GM18873 (cell line): ENCODE measurements around the gene BAIAP2L2.
"Not testable (repeated sequence)": the region's sequence is repeated elsewhere in the genome, so short reads cannot be mapped to it uniquely, and the experiment has no call there.

ENCODE experiments used
- ATAC-seq: cut with Tn5 transposase; IDR thresholded peaks from one replicate; pipeline ENCODE4 v1.9.1; 2021; ENCODE audit warnings: mild to moderate bottlenecking, moderate library complexity, moderate number of reproducible peaks; ENCODE audit not compliant: unreplicated experiment, low FRiP score

Gene BAIAP2L2

DNA sequence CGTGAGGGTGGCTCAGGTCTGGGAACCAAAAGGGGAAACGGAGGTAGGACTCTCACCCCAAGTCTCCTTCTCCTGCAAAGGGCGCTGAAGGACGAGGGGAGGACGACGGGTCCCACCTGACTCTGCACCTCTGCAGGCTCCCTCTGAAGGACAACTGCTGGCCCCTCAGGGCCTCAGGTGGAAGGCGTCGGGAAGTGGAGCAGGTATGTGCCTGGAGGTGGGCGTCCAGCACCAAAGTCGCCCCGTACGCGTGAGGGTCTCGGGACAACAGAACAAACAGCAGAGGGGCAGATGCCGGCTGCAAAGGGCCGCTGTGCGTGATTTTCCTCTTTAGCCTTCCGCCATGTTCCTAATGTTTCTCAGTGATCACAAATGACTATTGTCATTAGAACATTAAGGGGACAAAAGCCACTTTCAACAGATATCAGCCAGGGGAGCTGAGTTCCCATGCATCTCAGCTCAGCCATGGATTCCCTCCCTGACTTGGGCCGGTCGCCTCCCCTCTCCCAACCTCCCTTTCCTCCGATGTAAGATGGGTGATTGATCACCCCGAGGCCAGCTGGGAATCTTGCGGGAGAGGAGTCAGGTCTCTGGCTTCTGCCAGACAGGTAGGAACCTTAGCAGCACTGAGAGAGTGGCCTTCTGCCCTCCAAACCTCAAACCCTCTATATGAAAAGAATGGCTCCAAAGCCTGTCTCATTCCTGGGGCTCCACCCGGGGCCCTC, 27.3 kb downstream of the BAIAP2L2 start:
- ATAC-seq = no peak

DNA sequence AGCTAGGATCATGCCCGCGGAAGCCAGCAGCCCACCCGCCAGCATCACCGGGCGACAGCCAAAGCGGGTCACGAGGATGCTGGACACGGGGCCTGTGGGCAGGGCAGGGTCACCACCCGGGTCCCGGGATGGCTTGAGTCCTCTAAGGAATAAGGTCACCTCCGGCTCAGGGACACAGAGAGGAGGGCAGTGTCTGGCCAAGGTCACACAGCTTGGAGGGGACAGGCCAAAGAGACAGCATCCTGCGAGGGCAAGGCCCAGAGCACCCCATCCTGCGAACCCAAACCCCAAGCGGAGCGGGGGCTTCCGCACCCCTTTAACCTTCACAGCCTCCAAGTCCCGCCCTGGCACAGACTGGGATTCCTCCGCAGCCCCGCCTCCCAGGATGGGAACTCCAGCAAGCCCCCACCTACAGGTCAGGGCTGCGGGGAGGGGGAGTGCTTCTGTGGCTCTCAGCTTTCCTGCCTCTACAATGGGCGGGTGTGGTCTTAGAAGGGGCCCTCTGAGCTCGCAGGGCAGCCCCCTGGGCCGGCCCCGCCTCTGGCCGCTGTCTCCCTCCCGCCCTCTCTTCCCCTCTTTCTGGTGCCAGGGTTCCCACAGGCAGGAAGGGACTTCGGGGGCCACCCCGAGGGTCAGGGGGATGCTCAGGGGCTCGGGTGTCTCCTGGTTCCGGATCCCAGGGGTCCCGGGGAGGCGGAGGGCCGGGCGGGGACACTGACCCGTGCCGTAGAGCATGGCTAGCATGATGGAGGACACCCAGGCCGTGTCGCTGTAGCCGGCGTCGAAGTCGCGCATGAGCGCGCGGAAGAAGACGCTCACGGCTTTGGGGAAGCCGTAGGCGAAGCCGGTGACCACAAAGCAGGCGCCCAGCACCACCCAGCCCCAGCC, 28.3 kb downstream of the BAIAP2L2 start:
- no peak for ATAC-seq

GRCh38 chr22:38081636-38081940, 28.9 kb downstream of the BAIAP2L2 start:
- ATAC-seq = no peak

DNA sequence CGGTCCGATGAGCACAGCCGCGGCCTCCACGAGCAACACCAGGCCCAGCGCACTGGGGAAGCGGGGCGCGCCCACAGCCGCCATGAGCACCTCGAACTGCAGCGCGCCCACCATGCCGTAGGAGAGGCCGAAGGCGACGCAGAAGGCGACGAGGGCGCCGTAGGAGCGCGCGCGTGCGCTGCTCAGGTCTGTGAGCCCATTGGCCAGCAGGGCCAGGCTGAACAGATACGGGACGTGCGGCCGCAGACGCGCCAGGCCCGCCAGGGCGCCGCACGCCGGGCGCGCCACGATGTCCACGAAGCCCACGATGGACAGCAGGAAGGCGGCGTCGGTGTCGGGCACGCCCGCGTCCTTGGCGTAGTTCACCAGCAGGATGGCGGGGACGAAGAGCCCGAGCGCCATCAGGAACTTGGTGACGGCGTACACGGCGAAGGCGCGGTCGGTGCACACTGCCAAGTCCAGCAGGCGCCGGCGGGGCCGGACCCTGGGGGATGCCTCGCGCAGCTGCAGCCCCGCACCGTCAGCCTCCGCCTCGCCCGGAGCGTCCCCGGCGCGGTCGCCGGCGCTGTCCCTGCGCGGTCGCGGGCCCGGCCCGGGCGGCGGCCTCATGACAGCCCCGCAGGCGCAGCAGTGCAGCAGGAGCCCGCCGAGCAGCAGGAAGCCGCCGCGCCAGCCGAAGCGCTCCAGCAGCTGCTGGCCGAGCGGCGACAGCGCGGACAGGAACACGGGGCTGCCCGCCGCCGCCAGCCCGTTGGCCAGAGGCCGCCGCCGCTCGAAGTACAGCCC, 29.4 kb downstream of the BAIAP2L2 start:
- no peak for ATAC-seq

GRCh38 chr22:38080474-38080849, 30.0 kb downstream of the BAIAP2L2 start:
- ATAC-seq = no peak

DNA sequence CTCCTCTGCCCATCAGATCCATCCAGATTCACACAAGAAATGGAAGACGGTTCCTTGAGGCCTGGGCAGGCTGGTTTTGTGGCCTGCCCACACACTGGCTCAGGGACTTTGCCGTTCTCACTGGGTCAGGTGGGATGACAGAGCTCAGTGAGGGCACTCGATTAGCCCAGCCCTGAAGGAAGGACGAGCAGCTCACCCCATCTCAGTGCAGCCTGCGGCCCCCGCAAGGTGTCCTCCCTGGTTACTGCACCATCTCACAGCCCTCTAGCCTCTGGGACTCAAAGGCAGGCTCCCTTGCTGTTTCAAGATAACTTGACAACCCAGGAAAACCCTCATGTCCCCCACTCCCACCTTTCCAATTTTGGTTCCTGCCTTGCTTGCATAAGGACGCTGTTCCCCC, 30.7 kb downstream of the BAIAP2L2 start:
- no peak for ATAC-seq

DNA sequence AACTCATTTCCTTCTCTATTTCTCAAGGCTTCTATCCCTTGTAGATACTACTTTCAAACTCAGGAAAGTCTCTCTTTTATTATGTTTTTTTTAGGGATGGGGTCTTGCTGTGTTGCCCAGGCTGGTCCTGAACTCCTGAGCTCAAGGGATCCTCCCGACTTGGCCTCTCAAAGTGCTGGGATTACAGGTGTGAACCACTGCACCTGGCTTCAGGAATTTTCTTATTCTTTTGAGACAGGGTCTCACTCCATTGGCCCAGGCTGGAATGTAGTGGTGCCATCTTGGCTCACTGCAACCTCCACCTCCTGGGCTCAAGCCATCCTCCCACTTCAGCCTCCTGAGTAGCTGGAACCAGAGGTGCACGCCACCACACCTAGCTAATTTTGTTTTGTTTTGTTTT, 31.3 kb downstream of the BAIAP2L2 start:
- not testable (repeated sequence) for ATAC-seq

- ATAC-seq = no peak
Observed at GRCh38 chr22:38078046-38078840, 32.2 kb downstream of the BAIAP2L2 start.

DNA sequence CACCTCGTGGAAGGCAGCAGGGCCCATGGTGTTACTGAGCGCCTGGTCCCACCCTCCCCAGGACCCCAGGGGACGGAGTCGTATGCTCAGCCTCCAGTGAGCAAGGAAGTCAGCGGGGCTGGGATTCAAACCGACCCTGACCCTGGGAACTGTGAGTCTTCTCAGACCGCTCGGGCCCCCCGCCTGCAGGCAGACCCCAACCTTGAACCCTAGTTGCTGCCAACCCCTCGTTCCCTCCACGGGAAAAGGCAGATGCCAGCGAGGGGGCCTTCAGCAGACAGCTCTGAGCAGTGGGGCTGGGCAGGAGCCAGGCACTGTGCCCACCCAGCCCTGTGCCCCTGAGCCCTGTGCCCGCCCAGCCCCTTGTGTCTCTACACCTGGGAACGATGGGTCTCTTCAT, 32.9 kb downstream of the BAIAP2L2 start:
- no peak for ATAC-seq

DNA sequence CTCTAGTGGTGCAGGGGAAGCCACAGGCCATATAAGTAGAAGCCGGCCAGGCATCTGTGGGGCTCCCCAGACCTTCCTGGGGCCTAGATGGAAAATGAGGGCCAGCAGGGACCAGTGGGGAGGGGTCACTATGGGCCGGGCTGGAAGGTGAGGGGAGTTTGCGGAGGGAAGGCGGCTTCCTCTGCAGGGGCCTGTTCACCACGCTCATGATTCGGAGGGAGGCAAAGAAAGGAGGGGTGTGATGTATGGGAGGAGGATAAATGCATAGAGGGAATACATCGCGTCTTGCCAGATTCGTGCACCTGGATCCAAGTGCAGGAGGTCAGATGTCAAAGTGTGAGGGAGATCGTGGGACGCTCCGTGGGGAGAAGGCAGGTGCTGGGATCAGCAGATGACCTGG, 33.4 kb downstream of the BAIAP2L2 start:
- ATAC-seq = no peak

- ATAC-seq = no peak
Observed at GRCh38 chr22:38075961-38076360, 34.5 kb downstream of the BAIAP2L2 start.

DNA sequence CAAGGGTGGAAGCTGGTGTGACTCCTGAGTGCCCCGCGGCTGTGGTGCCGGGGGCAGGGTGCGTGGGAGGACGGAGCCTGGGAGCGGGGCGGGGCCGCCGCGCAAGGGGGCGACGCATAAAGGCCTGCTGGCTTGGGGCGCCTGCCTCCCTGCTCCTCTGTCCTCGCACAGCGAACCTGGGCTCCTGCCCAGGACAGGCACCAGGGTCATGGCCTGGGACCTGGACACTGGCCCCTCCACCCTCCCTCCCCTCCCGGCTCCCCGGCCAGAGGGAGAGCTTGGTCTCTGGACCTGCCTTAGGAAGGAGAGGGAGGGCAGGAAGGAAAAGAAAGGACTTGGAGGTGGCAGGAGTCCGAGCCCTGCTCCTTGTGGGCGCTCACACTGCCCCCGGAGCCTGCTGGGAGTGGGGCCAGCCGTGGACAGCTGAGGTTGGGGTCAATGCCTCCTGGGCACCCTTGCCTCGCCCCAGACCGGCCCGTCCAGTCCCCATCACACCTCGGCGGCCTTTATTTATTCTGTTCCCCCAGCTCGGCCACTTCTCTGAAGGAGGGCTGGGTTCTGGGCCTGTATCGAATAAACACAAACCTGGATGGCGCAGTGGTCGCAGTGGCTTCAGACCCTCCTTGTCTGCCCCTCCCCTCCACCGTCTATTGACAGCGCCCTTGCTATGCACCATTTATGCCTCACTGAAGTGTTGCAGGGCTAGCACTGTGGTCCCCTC, 35.2 kb downstream of the BAIAP2L2 start:
- no peak for ATAC-seq

DNA sequence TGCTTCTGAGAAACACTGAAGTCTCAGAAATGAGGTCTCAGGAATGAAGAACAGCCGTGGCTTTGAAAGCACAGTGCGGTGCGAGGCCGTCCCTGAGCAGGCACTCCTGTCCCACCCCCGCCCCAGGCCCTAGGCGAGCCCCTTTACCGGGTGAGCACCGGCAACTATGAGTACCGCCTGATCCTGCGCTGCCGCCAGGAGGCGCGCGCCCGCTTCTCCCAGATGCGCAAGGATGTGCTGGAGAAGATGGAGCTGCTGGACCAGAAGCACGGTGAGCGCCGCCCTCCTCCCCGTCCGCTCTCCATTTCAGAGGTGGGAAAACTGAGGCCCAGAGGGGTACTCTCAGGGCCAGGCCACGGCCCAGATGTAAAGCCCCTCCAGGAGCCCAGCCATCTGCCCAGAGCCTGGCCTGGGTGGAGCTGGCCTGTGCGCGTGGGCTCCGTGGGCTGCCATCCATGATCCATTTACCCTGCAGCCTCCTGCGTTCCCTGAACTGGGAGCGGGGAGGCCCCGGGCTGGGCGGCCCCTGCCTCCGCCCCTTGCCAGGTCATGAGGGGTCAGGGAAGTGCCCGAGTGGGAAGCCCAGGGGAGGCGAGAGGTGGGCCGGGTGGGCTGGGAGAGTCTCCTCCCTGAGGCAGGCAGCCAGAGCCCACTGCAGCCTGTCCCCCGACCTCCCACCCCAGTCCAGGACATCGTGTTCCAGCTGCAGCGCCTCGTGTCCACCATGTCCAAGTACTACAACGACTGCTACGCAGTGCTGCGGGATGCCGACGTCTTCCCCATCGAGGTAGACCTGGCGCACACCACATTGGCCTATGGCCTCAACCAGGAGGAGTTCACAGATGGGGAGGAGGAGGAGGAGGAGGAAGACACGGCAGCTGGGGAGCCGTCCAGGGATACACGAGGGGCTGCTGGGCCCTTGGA, 36.0 kb downstream of the BAIAP2L2 start:
- ATAC-seq = no peak

- ATAC-seq = no peak
Observed at GRCh38 chr22:38073150-38074130, 37.0 kb downstream of the BAIAP2L2 start.

GRCh38 chr22:38072322-38073149, 37.9 kb downstream of the BAIAP2L2 start:
- ATAC-seq = no peak

DNA sequence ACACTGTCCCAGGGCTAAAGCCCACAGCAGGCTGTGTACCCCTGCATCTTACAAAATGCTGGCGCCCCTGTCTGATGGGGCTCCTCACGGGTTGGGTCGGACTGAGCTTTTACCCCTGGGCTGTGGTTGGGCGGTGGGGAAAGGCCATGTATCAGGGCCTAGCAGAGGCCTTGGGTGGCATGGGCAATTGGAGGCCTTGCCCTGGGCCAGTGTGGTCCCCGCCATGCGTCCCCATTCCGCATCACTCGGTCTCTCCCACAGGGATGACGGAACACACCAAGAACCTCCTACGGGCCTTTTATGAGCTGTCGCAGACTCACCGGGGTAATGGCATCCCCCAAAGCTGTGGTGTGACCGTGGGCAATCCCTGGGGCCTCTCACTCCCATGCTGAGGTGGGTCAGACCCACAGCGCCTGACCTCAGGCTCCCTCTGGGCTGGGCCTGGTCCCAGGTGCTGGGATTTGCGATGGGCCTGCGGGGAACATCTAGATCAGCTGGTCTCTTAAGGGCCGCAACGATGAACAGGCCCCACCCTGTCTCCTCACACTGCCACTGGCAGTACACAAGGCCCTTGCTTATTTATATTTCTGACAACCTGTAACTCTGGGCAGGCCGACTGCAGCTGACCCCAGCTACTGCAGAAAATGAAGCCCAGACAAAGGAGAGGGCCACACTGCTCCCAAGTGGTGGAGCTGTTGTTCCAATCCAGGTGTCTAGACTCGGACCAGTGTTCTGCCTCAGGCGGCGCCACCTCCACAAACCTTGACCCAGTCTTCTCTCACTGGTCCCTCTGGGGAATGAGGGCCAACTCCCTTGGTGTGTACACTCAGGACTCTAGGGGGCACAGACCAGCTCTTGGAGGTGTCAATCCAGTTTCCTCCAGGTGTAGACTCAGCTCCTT, 38.8 kb downstream of the BAIAP2L2 start:
- no peak for ATAC-seq
